PC-9 (cell line): ENCODE results near the gene ATP6V1D.

Source experiments
- CTCF ChIP-seq: fragments of 200-600 bp; sonication (generic); conservative IDR thresholded peaks from 2 replicates; pipeline ENCODE4 v1.6.1; 2017; ENCODE audit warnings: mixed run types, antibody characterized with exemption, mild to moderate bottlenecking, moderate library complexity
- EZH2 ChIP-seq: fragments of 200-600 bp; sonication (generic); IDR thresholded peaks from 2 replicates; pipeline ENCODE4 v1.8.0; 2017; ENCODE audit warnings: antibody characterized with exemption, low read depth

- TF ChIP-seq CTCF (no peak), EZH2 (no peak)
These were observed 14.0 kb downstream of the ATP6V1D start for GRCh38 chr14:67345583-67345982.
